HepG2 (cell line): Measurements from ENCODE around the gene DYNLT2B. TPM values are rescaled to one million over a fixed set of nuclear protein-coding genes. Genes with fewer than 3 reads are reported as not detected.
"Not testable (repeated sequence)": the region's sequence is repeated elsewhere in the genome, so short reads cannot be mapped to it uniquely, and the experiment has no call there.

Experiments
- ATAC-seq: fragments of 200-7000 bp; cut with Tn5 transposase; 3 replicates; pipeline ENCODE4 v1.9.1; 2020; ENCODE audit warnings: mild to moderate bottlenecking, moderate library complexity
- BruUV-seq: library from RNA; stranded (reverse); fragments of 400-500 nt; replicated peaks from 2 replicates; lab custom pipeline; 2021; lab: Mats Ljungman, UMichigan
- CTCF ChIA-PET: fragments of 300-600 bp; formaldehyde crosslinking; extraction: SDS; loops from one replicate; lab custom pipeline; 2021; ENCODE audit warnings: low total read pairs, inconsistent platforms, low intra/inter-chr PET ratio; lab: Yijun Ruan, JAX
- POLR2A ChIA-PET: fragments of 350-600 bp; sonication (Branson Sonifier 250); formaldehyde crosslinking; loops from one replicate; lab custom pipeline; 2020; ENCODE audit warnings: antibody characterized with exemption, inconsistent platforms; lab: Yijun Ruan, JAX
- DNase-seq: peaks from one replicate; pipeline ENCODE4 v3.0.0-alpha.2; 2015; ENCODE audit warnings: low spot score
- FAIRE-seq: peaks from 3 replicates; lab custom pipeline; 2011; peaks lifted over from hg19 to GRCh38; lab: Jason Lieb, UNC
- H2AFZ ChIP-seq: one replicate; pipeline ENCODE4 v1.6.1; 2011; ENCODE audit warnings: low read length, inconsistent platforms
- H3K27ac ChIP-seq: fragments of 300-600 bp; 3 replicates; pipeline ENCODE4 v1.8.0; 2011; ENCODE audit warnings: mixed run types, mild to moderate bottlenecking, mixed read lengths, low read length, inconsistent platforms; ENCODE audit not compliant: insufficient read depth; ENCODE audit errors: extremely low read length
- H3K27me3 ChIP-seq, 2 experiments: fragments of 200-600 bp in 1 of 2; 2 replicates in 1 of 2; 3 replicates in 1 of 2; pipeline versions ENCODE4 v1.6.0 to v1.8.0; 2011; ENCODE audit warnings: low read length in 2 of 2, mild to moderate bottlenecking in 2 of 2, moderate library complexity in 2 of 2, inconsistent platforms in 1 of 2; ENCODE audit not compliant: insufficient read depth in 2 of 2, control insufficient read depth in 1 of 2
- H3K36me3 ChIP-seq, 2 experiments: fragments of 200-600 bp in 1 of 2; replicated peaks in 1 of 2; 2 replicates in 1 of 2; 3 replicates in 1 of 2; pipeline versions ENCODE4 v1.5.1 to v1.8.0; 2011; ENCODE audit warnings: low read length in 2 of 2, inconsistent platforms in 1 of 2; ENCODE audit not compliant: insufficient read depth in 2 of 2, control insufficient read depth in 1 of 2
- H3K4me1 ChIP-seq: 2 replicates; pipeline ENCODE4 v1.5.1; 2012; ENCODE audit warnings: low read length, inconsistent platforms; ENCODE audit not compliant: insufficient read depth
- H3K4me2 ChIP-seq: 2 replicates; pipeline ENCODE4 v1.6.0; 2011; ENCODE audit warnings: low read depth, low read length, inconsistent platforms
- H3K4me3 ChIP-seq, 3 experiments: fragments of 200-600 bp in 1 of 3; sonication (generic), shearing (Covaris generic) in 1 of 3; replicated peaks in 1 of 3; 2 replicates each; pipeline ENCODE4 v1.5.1; 2011 to 2016; ENCODE audit warnings: low read length in 3 of 3, inconsistent platforms in 2 of 3, low read depth in 2 of 3, mild to moderate bottlenecking in 2 of 3, control low read depth in 1 of 3, mixed read lengths in 1 of 3; ENCODE audit not compliant: insufficient read depth in 1 of 3
- H3K79me2 ChIP-seq: one replicate; pipeline ENCODE4 v1.6.1; 2011; ENCODE audit warnings: low read length, inconsistent platforms; ENCODE audit not compliant: insufficient read depth
- H3K9ac ChIP-seq: 2 replicates; pipeline ENCODE4 v1.6.0; 2011; ENCODE audit warnings: mild to moderate bottlenecking, low read depth, low read length, inconsistent platforms; ENCODE audit not compliant: insufficient read depth
- H3K9me3 ChIP-seq: 2 replicates; pipeline ENCODE4 v1.5.1; 2012; ENCODE audit warnings: mild to moderate bottlenecking, low read length
- H4K20me1 ChIP-seq: 2 replicates; pipeline ENCODE4 v1.6.0; 2011; ENCODE audit warnings: inconsistent platforms, mild to moderate bottlenecking, low read length, moderate library complexity; ENCODE audit not compliant: insufficient read depth
- CEBPB ChIP-seq: IDR thresholded peaks from 2 replicates; pipeline ENCODE4 v1.6.1; 2011; ENCODE audit warnings: low read depth, low read length, improper control_type of control experiment, borderline replicate concordance
- MAFF ChIP-seq: IDR thresholded peaks from 2 replicates; pipeline ENCODE4 v1.6.1; 2011; ENCODE audit warnings: low read depth, low read length, improper control_type of control experiment
- NFIB ChIP-seq: sonication (generic); formaldehyde crosslinking; IDR thresholded peaks from 2 replicates; pipeline ENCODE4 v1.9.0; 2021; ENCODE audit warnings: missing genetic modification reagents, mild to moderate bottlenecking, borderline replicate concordance
- NPAS2 ChIP-seq: sonication (generic); formaldehyde crosslinking; IDR thresholded peaks from 2 replicates; pipeline ENCODE4 v1.8.0; 2022; ENCODE audit warnings: mild to moderate bottlenecking, missing genetic modification reagents, borderline replicate concordance
- ZFP36 ChIP-seq: fragments of 150-350 bp; IDR thresholded peaks from 2 replicates; pipeline ENCODE4 v1.6.1; 2018; ENCODE audit warnings: borderline replicate concordance, low read length, low read depth; ENCODE audit not compliant: partially characterized antibody
- ZFP62 ChIP-seq: sonication (generic); formaldehyde crosslinking; IDR thresholded peaks from 2 replicates; pipeline ENCODE4 v1.4.0; 2020; ENCODE audit warnings: missing genetic modification reagents
- ZNF292 ChIP-seq: sonication (generic); formaldehyde crosslinking; IDR thresholded peaks from 2 replicates; pipeline ENCODE4 v1.8.1; 2022; ENCODE audit warnings: mild to moderate bottlenecking, low read depth, missing genetic modification reagents, borderline replicate concordance
- ZNF567 ChIP-seq: sonication (generic); formaldehyde crosslinking; IDR thresholded peaks from 2 replicates; pipeline ENCODE4 v1.8.1; 2023; ENCODE audit warnings: mild to moderate bottlenecking, missing genetic modification reagents, borderline replicate concordance
- WGBS: methylation state at CpG from one replicate; pipeline ENCODE4 v1.1.6; 2017; ENCODE audit warnings: low lambda C conversion rate; 5-methylcytosine and 5-hydroxymethylcytosine counted together
- in situ Hi-C: cut with HindIII; loops from 2 replicates; pipeline ENCODE4 v1.10.0; 2017; ENCODE audit warnings: low pct_unique_long_range_greater_than_20kb; ENCODE audit not compliant: extremely low pct_ligation_motif_present
- intact Hi-C: fragments of 100-400 bp; cut with micrococcal nuclease; formaldehyde crosslinking; loops from one replicate; pipeline ENCODE4 v1.10.0; 2022; ENCODE audit not compliant: unreplicated experiment
- polyA plus RNA-seq, 8 experiments: library from polyadenylated mRNA; depleted of rRNA in 3 of 8; stranded (reverse) in 7 of 8; unstranded in 1 of 8; fragments of >200 nt; fragmentation: Illumina TruSeq in 4 of 8; extraction: Trizol in 4 of 8; gene quantifications; 2 replicates each; pipeline versions ENCODE4 v1.2.1 to v1.2.3, GENCODE V29; 2011 to 2016; ENCODE audit warnings: low read depth in 4 of 8, missing spikeins in 1 of 8, mixed read lengths in 1 of 8; ENCODE audit not compliant: insufficient read depth in 1 of 8
- total RNA-seq, 5 experiments: library from RNA; depleted of rRNA; stranded (reverse); fragments of >200 nt; fragmentation: Illumina TruSeq; extraction: Trizol; gene quantifications; 2 replicates each; pipeline ENCODE4 v1.2.3, GENCODE V29; 2016; ENCODE audit warnings: low read depth in 1 of 5
- TF ChIP-seq, protein P1 (sequence below): IDR thresholded peaks from 2 replicates; pipeline ENCODE4 v1.6.1; 2012; ENCODE audit warnings: low read length, improper control_type of control experiment
- TF ChIP-seq, protein P2 (sequence below): sonication (generic); formaldehyde crosslinking; IDR thresholded peaks from 2 replicates; pipeline ENCODE4 v1.4.0; 2020; ENCODE audit warnings: missing genetic modification reagents
- TF ChIP-seq, protein P3 (sequence below): sonication (generic); formaldehyde crosslinking; conservative IDR thresholded peaks from 2 replicates; pipeline ENCODE4 v1.8.1; 2023; ENCODE audit warnings: missing genetic modification reagents

The DYNLT2B gene
- total and polyA plus RNA-seq, 2 of the 13 experiments (the other 11 are each of a cell fraction or from before 2014, with no cell fraction given) = 4.0 to 7.0 TPM

DNA sequence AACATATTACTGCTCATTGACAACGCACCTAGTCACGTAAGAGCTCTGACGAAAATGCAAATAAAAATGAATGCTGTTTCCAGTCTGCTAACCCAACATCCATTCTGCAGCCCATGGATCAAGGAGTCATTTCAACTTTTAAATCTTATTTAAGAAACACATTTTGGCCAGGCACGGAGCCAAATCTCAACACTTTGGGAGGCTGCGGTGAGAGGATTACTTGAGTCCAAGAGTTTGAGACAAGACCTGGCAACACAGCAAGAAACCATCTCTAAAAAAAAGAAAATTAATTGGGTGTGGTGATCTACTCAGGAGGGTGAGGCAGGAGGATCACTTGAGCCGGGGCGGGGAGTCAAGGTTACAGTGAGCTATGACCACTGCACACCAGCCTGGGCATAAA lies 42.5 kb upstream of the DYNLT2B start (continued):
- TF ChIP-seq, protein P1, sequence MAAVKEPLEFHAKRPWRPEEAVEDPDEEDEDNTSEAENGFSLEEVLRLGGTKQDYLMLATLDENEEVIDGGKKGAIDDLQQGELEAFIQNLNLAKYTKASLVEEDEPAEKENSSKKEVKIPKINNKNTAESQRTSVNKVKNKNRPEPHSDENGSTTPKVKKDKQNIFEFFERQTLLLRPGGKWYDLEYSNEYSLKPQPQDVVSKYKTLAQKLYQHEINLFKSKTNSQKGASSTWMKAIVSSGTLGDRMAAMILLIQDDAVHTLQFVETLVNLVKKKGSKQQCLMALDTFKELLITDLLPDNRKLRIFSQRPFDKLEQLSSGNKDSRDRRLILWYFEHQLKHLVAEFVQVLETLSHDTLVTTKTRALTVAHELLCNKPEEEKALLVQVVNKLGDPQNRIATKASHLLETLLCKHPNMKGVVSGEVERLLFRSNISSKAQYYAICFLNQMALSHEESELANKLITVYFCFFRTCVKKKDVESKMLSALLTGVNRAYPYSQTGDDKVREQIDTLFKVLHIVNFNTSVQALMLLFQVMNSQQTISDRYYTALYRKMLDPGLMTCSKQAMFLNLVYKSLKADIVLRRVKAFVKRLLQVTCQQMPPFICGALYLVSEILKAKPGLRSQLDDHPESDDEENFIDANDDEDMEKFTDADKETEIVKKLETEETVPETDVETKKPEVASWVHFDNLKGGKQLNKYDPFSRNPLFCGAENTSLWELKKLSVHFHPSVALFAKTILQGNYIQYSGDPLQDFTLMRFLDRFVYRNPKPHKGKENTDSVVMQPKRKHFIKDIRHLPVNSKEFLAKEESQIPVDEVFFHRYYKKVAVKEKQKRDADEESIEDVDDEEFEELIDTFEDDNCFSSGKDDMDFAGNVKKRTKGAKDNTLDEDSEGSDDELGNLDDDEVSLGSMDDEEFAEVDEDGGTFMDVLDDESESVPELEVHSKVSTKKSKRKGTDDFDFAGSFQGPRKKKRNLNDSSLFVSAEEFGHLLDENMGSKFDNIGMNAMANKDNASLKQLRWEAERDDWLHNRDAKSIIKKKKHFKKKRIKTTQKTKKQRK = no peak
- TF ChIP-seq NFIB (CRISPR knock-in tag) (no peak), CEBPB (no peak), ZFP62 (CRISPR knock-in tag) (no peak), ZNF567 (no peak), NPAS2 (no peak), ZFP36 (no peak), MAFF (no peak), ZNF292 (no peak)
- TF ChIP-seq, protein P2, sequence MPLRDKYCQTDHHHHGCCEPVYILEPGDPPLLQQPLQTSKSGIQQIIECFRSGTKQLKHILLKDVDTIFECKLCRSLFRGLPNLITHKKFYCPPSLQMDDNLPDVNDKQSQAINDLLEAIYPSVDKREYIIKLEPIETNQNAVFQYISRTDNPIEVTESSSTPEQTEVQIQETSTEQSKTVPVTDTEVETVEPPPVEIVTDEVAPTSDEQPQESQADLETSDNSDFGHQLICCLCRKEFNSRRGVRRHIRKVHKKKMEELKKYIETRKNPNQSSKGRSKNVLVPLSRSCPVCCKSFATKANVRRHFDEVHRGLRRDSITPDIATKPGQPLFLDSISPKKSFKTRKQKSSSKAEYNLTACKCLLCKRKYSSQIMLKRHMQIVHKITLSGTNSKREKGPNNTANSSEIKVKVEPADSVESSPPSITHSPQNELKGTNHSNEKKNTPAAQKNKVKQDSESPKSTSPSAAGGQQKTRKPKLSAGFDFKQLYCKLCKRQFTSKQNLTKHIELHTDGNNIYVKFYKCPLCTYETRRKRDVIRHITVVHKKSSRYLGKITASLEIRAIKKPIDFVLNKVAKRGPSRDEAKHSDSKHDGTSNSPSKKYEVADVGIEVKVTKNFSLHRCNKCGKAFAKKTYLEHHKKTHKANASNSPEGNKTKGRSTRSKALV (CRISPR knock-in tag) = no peak
- TF ChIP-seq, protein P3, sequence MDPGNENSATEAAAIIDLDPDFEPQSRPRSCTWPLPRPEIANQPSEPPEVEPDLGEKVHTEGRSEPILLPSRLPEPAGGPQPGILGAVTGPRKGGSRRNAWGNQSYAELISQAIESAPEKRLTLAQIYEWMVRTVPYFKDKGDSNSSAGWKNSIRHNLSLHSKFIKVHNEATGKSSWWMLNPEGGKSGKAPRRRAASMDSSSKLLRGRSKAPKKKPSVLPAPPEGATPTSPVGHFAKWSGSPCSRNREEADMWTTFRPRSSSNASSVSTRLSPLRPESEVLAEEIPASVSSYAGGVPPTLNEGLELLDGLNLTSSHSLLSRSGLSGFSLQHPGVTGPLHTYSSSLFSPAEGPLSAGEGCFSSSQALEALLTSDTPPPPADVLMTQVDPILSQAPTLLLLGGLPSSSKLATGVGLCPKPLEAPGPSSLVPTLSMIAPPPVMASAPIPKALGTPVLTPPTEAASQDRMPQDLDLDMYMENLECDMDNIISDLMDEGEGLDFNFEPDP (CRISPR knock-in tag) = no peak

DNA sequence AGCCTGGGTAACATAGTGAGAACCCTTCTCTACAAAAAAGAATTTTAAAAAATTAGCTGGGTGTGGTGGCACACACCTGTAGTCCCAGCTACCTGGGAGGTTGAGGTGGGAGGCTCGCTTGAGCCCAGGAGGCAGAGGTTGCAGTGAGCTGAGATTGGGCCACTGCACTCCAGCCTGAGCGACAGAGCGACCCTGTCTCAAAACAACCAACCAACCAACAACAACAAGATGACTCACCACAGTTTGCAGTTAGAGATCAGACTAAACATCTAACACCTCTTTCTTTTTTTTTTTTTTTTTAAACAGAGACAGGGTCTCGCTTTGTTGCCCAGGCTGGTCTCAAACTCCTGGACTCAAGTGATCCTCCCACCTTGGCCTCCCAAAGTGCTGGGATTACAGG lies 40.5 kb upstream of the DYNLT2B start:
- H3K4me3 ChIP-seq, H3K9ac ChIP-seq, FAIRE-seq, H3K4me2 ChIP-seq, ATAC-seq, POLR2A ChIA-PET, BruUV-seq, CTCF ChIA-PET, H3K9me3 ChIP-seq, in situ Hi-C loops, H2AFZ ChIP-seq, H3K27ac ChIP-seq, H3K79me2 ChIP-seq, H3K4me1 ChIP-seq, H4K20me1 ChIP-seq, intact Hi-C loops, DNase-seq, H3K27me3 ChIP-seq: not testable (repeated sequence)
- 98% methylated on average over 4 of the region's 4 CpGs for WGBS
- peaks cover 23 to 67% of the 10 kb centered on the region in 2 experiments for H3K36me3 ChIP-seq
